GM04504 (cell line): ENCODE measurements around the gene PLCD1.
"Not testable (repeated sequence)": the region's sequence is repeated elsewhere in the genome, so short reads cannot be mapped to it uniquely, and the experiment has no call there.

Source experiments
- DNase-seq: peaks from one replicate; pipeline ENCODE4 v3.0.0-alpha.2; 2012; ENCODE audit warnings: low read depth

The PLCD1 gene

DNA sequence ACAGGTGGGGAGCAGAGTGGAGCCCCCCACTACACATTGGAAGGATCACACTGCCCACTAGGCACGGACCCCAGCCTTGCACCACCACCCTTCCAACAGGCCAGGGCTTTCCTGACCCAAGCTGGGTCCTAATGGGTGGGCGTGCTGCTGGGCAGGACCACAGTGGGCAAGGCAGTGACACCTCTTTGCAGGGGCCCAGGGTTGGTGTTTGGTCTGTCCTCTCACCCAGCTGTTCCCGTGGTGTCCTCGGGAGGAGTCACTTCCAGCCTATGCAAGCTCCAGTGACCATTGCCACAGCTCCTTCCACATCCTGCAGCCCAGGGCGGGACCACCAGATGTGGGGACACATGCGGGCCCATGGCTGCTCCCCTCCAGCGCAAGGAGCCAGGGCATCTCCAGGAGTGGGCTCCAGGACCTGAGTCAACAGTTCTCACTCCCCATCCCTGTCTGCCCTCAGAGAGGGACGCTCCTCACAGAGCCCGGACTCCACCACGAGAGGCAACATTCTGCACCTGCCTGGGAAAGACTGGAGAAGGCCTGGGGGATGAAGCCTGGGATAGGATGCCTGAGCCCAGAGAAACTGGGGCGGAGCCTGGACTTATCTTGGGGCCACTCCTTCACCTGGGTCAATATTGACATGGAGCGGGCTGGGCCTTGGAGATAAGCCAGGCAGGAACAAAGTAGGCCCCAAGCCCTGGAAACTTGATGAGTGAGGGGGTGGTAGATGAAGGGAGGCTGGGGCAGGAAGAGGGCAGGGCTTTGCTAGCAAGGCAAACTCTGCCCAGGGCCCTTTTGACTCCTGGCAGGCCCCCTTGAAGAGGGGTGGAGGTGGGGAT is 42.7 kb downstream of the PLCD1 start:
- DNase-seq, result no peak

DNA sequence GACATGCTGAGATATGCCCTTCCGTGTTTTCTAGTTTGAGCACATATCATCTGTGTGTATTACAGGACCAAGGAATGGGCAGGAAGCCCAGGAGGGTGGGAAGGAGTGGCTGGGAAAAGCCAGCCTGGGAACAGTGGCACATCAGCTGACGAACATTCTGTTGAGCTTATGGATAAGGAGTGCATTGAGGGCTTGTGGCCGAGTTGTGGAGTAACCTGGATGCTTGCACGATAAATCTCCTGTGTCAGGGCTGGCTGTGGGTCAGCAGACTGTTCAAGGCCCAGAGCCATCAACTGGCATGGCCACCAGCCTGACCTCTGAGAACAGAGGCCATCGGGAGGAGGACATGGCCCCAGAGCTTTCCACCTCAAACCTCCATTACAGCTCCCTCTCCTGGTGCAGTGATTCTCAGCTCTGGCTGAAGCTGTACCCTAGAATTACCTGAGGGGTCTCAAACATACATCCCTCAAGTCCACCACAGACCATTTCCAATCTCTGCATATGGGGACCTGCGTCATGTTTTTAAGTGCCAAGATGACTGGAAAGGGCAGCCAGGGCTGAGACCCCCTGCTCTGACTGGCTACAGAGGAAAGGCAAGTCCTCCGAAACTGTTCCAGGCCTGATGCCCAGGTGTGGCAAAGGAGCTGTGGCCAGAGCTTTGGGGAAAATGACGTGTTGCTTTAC is 43.7 kb downstream of the PLCD1 start:
- DNase-seq, result no peak

DNA sequence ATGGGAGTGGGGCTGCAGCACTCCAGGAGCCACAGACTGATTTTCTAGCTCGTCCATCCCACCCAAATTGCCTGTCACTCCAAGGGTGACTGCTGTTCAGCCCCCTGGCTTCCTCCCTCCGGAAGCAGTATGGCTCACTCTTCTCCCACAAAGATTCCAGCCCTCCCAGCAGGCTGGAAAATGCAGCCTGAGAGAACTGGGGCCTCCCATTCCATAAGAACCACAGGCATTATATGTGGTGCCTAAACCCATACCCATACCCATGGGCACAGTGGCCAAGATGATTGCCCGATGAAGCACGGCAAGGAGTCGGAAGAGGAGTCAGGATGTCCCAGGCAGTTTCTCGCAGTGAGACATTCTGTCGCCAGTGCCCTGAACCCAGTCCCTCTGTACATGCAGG is 44.8 kb downstream of the PLCD1 start:
- no peak for DNase-seq

DNA sequence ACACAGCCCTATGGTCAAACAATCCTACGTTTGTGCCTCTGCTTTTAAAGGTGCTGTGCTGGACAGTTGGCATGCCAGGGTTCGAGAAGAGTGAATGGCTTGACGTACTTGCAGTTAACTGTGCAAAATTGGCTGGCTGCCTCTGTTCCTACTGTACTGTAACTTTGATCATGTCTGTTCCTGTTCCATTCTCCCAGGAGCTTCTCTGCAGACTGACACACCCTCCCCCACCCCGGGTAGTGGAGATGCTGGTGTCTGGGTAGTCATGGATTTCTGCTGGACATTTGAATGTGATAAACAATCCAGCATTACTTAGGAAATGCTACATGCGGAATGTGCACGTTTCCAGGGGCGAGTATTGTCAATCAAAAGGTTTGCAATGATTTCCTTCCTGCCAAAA is 45.4 kb downstream of the PLCD1 start:
- no peak for DNase-seq

DNA sequence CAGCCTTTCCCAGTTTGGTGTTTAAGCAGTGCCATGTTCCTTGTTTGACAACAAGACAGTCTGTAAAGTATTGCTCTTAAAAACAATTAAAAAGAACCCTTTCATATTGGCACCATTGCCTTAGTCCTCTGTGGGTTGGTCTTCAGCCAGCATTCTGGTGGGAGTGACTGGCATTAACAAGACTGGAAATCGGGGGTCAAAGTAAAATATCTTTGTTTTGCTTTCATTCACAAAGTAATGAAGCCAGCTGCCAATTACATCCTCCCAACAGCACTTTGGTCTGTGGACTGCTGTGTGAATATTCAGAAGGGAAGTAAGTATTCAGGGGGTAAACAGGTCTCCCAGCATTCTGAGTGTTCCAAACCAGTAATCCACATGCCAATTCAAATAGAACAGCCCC is 47.1 kb downstream of the PLCD1 start:
- DNase-seq, result no peak

DNA sequence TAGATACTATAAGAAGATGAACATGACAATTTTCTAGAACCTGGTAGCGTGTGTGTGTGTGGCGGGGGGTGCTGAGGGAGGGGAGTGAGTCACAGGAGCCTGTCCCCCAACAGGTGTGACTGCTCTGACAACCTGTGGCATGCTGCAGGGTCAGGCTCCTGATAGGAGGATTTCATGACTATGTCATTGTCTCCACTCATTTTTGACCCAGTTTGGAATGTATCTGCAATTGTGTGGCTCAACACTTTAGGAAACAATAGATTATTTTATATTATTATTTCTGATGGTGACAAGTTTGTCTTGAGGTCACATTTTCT is 48.1 kb downstream of the PLCD1 start:
- DNase-seq, result no peak

DNA sequence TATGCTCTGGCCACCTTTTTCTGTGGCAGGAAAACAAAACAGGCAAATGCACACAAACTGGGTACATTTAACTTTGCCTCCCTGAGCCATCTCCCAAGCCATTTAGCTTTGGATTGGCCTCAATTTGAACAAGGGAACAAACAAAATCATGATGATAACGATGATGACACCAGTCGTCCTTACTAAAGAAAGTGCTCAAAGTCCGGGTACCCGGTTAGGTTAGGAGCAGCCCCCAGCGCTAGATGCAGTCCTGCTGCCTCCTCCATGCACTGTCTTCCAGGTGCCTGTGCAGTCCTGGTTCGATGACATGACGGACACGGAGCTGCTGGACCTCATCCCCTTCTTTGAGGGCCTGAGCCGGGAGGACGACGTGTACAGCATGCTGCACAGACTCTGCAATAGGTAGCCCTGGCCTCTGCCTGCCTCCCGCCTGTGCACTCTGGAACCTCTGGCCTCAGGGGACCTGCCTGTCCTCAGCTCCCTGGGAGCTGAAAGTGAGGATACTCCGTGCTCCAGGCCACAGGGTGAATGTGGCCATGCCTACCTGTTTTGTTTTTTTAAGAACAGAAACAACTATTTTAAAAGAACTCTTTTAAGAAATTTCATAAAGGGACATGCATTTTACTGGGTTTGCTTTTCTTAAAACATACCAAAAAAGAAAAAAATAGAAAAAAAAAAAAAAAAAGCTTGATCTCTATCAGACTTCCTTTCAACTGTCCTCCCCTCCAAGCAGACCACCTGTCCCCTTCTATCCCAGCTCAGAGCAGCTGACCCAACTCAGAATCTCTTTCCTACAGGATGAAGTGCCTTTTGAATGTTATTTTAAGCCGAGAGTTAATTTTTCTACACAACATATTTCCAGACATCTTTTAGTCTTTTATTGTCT is 48.7 kb downstream of the PLCD1 start:
- no peak for DNase-seq

DNA sequence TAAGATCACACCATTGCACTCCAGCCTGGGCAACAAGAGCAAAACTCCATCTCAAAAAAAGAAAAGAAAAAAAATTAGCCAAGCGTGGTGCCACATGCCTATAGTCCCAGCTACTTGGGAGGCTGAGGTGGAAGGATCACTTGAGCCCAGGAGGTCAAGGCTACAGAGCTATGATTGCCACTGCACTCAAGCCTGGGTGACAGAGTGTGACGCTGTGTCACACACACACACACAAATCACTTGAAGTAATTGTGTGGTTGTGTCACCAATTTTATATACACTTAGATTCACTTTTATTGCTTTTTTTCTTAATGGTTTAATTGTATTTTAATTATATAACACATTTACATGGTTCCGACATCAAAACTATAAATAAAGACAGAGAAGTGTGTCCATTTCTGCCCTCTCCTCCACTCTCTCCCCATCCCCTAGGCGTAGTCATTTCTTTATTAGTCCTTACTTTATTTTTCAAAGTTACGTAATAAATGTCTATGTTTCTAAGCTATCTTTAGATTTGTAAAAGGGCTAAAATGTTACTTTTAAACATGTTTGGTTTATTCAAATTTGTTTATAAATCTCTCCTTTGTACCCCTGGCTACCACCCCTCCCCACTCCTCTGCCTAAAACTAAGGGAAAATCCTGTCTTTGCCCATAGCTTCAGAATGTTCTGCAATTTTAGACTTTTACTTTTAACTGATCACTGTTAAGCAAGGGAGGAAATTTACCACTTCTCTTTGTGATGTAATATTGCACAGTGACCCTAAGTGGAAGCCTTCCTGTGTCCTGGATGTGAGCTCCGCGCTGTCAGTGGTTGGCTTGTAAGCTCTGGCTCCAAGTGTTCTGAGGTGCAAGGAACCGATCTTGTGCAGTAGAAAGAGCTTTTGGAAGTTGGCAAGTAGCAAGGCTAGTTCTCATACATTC is 49.6 kb downstream of the PLCD1 start:
- DNase-seq, result no peak

DNA sequence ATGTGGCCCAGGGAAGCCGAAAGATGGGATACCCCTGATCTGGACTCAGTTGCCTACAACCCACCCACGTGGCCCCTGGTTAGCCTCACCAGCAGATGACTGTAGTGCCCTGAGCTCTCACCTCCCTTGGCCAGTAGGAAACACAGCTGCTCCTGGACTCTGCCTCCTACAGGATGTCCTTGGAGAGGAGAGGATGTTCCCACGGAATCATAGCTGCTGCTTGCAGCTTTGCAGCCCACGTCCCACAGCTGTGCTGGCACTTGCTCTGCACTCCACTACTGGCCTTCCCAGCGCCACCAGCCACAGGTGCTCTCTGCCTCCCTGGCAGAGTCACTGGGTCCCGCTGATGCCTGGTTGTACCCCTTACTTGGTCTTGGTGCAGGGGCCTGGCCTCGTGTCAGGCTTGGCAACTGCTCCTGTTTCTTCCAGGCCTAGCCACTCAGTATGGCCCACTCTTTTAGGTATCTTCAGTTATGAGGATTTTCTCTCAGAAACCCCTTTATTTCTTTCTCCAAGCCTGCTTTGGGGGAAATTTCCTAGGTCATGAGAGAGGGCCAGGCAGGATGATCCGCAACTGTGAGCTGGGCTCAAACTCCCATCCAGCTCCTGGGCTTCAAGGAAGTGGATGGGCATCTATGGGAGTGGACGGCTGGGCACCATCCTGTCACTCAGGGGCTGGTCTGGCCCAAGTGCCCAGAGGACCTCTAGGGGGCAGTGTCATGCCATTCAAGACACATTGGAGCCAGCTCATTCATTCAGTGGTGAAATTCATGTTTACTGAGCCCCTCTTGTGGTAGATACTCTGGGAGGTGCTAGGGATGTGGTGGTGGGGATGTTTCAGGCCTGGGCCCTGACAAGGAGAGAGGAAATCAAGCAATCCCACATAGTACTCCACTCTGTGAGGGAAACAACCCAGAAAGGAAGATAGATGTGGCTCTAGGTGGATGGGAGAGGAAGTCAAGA is 55.0 kb downstream of the PLCD1 start:
- peak; percentile 20 for DNase-seq

DNA sequence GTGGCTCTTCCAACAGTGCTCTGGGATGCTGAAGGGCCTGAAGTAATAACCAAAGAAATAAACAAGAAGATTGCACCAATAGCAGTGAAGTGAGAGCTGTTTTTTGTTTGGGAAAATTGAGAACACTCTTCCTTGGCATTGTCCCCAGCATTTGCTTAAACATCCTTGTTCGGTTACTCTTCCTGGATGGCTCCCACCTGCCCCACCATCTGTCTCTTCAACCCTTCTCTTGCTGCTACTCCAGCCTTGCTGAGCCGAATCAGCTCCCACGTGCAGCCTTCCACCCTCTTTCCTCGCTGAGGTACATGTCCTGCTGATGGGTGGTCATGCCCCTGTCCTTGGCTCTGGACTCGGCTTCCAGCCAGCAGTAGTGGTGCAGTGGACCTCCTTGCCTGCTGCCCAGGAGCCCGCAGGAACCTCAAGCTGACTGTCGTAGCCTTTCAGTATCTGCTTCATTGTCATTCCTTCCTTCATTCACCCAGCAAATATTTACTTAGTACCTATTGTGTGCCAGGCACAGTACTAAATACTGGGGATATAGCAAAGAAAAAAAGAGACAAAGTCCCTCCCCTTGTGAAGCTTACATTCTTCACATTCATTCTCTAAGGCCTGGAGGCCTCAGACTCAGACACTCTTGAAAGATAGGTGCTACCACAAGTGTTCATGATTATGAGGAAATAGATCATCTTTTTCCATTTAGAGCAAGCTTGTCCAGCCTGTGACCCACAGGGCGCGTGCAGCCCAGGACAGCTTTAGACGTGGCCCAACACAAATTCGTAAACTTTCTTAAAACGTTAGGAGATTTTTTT is 56.0 kb downstream of the PLCD1 start:
- DNase-seq, result no peak

DNA sequence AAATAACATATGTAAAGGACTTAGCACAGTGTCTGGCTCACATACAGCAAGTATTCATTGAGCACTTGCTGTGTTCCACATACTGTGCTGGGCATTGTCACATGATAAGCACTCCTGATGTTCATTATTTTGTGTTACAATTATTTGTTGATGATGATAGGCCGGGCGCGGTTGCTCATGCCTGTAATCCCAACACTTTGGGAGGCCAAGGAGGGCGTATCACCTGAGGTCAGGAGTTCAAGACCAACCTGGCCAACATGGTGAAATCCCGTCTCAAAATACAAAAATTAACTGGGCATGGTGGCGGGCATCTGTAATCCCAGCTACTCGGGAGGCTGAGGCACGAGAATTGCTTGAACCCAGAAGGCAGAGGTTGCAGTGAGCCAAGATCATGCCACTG is 57.4 kb downstream of the PLCD1 start:
- not testable (repeated sequence) for DNase-seq

DNA sequence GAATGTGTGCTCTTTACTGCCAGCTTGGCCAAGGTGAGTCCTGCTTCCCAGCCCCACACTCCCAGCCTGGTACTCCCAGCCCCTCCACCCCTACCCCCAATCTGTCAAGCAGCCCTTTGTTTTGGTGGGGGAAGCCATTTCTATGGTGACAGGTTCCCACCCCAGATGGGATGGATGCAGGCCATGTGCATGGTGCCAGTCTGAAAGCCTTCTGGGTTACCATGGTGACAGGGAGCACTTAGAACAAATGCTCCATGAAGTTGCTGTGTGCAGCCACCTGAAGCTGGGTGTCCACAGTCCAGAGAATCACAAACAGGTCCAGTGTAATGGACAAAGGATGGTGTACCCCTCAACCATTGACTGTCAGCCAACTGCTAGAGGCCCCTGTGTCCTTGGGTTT is 58.0 kb downstream of the PLCD1 start:
- DNase-seq, result no peak

DNA sequence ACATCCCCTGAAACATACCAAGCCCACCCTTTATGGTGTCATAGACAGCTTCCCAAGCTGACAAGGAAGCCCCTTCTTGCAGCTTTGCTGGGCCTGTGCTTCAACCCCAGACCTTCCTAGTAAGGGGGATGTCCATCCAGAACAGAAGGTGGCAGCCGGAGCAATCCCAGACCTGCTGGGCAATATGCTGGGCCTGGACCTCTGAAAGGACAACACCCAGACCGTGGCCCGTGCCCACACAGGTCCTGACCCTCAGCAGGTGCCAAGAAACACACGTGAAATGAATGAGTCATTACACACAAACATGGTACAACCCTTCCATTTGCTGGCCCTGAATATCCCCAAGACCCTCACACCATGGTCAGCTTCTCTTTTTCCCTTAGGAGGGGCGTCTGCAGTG is 58.6 kb downstream of the PLCD1 start:
- DNase-seq, result no peak

DNA sequence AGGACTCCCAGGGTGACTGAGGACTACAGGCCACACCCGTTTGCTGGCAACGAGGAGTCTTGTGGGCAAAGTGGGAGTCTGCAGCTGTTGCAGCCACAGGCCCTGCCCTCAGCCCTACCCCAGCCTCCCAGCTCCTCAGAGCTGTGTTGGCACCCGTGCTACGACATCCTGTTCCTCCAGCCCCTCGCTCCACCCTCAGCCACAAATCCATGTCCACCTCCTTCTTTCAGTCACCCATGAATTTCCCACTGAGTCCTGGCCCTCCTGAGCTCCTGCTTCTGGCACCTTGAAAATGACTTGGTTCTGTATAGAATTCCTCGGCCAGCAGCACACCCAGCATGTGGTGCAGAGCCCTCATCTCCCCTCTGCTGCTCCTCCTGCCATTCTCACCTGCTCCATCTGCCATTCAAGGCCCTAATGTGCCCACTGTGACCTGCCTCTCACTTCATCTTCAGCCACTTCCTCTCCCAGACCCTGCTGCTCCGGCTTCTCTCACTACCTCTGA is 59.8 kb downstream of the PLCD1 start:
- DNase-seq, result no peak

DNA sequence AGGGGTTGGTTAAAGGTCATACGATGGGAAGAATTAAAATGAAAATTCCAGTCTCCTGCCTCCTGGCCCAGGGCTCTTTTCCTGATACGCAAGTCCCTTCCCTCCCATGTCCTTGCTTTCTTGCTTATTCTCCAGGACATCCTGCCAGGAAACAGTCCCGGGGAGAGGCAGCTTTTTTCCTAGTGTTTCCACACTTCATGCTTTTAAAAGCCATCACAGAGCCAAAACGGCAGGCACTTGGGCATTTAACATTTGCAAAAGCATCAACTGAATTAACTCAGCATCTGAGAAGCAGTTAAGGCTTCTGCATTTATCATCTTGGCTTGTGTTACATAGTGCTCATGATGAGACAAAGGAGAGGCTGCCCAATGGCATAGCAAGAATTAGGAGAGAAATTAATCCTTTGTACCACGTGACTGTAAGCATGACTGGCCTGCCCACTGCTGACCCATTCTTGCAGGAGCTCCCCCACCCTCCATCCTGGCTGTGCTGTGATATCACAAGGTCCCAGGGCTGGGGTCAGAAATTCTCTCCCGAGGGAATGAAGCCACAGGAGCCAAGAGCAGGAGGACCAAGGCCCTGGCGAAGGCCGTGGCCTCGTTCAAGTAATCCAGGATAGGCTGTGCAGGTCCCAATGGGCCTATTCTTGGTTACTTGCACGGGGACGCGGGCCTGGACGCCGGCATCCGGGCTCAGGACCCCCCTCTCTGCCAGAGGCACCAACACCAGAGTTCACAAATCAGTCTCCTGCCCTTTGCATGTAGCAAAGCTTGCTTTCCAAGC is 60.4 kb downstream of the PLCD1 start:
- no peak for DNase-seq

DNA sequence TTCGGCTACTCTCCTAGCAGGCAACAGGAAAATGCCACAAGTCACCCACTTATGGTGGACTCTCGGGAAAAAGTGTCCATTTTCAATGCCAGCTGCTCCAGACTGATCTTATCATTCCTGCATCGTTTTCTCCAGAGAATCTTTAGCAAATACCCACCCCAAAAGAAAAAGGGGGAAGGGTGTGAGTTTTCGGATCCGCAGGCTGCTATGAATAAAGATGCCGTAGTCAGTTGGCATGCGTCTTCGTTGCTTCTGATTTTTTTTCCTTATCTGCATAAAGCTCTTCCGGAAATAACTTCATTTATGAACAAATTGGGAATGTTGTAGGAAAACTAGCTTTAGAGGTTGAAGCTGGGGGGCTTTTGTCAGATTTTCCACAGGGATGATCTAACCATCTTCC is 61.2 kb downstream of the PLCD1 start:
- DNase-seq, result no peak

DNA sequence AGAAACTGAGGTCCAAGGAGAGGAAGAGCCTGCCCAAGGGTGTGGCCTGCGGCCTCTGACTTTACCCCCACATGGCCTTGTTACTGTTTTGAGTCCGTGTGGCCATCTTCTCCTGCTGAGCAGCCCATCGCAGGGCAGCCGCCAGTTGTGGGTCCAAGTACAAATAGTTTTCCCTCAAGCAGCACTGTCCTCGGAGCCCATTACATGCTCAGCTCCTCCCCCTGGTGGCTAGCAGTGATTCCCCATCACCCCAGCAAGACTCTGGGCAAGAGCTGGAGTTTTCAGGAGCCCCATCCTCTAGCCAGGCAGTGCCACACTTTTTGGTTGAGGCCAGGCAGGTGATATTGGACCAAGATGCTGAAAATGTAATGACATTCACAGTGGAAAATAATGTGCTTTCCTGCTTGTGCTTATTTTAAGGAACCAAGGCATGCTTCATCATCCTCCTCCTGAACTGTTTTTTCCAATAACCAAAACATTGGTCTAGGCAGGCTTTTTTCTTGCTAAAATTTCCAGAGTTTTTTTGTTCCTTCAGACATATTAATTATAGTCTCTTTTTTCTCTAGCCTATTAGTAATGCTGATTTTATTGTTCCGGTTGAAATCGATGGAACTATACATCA is 62.1 kb downstream of the PLCD1 start:
- DNase-seq, result no peak

DNA sequence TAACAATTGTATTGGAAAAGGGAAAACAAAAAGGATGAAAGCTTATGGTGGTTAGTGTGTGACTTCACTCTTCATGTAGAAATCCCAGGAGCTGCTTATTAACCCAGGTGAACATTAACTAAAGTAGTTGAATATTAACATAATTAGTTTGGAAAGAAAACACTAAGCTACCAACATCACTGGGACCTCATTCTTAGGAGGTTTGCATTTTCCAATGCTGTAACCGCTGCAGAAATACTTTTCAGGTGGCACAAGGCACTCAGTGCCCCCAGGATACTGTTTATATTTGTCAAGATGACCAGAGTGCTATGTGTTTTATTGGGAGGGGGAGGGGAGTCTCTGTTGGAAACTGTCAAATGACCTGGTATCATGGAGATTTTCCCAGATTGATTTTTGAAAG is 64.7 kb downstream of the PLCD1 start:
- DNase-seq, result no peak
